Loucy (cell line): Measurements from ENCODE around the gene SNRNP70.

ENCODE experiments used
- CTCF ChIP-seq: fragments of 200-600 bp; sonication (generic); conservative IDR thresholded peaks from 2 replicates; pipeline ENCODE4 v1.5.1; 2014; ENCODE audit warnings: mild to moderate bottlenecking, antibody characterized with exemption, low read length
- EZH2phosphoT487 ChIP-seq: fragments of 200-600 bp; IDR thresholded peaks from 2 replicates; pipeline ENCODE4 v1.6.1; 2018; ENCODE audit warnings: antibody characterized with exemption, mild to moderate bottlenecking, moderate library complexity, borderline replicate concordance

GRCh38 chr19:49119411-49120324 is 34.4 kb downstream of the SNRNP70 start, which contains the start of gene PPFIA3:
- TF ChIP-seq CTCF, result no peak
- no peak for TF ChIP-seq EZH2phosphoT487
